ENCODE data around the gene TICAM2. TPM values are rescaled to one million over a fixed set of nuclear protein-coding genes. Genes with fewer than 3 reads are reported as not detected.
A peak's percentile ranks its signal among the peaks of the same experiment; 100 is the strongest.

The TICAM2 gene
- total RNA-seq, 4 donors from 2014 or later: 1.2 to 3.9 (median 1.7) TPM

GRCh38 chr5:115639377-115639776, 37.1 kb upstream of the TICAM2 start:
- no peak for ATAC-seq (ENCODE audit: low FRiP score)
- no peak for TF ChIP-seq CTCF (IDR thresholded peaks at IDR 0.05)
- DNase-seq (ENCODE audit: low spot score): no peak

GRCh38 chr5:115637507-115637906, 35.2 kb upstream of the TICAM2 start:
- DNase-seq (ENCODE audit: low spot score): no peak
- TF ChIP-seq CTCF (IDR thresholded peaks at IDR 0.05): no peak
- ATAC-seq (ENCODE audit: low FRiP score): no peak

GRCh38 chr5:115636008-115636407, 33.7 kb upstream of the TICAM2 start:
- no peak for DNase-seq (ENCODE audit: low spot score)

GRCh38 chr5:115634343-115635132, 32.3 kb upstream of the TICAM2 start:
- DNase-seq (ENCODE audit: low spot score) (peak; percentile 96), ATAC-seq (ENCODE audit: low FRiP score) (peak; percentile 92)
- TF ChIP-seq CTCF (IDR thresholded peaks at IDR 0.05): peak in 2 of 3 donors; percentile 75 to 81

More at GRCh38 chr5:115636008-115636407, 33.7 kb upstream of the TICAM2 start:
- TF ChIP-seq CTCF (IDR thresholded peaks at IDR 0.05): no peak
- ATAC-seq (ENCODE audit: low FRiP score): no peak

GRCh38 chr5:115629903-115630302, 27.6 kb upstream of the TICAM2 start:
- TF ChIP-seq CTCF (IDR thresholded peaks at IDR 0.05): no peak
- DNase-seq (ENCODE audit: low spot score) (no peak), ATAC-seq (ENCODE audit: low FRiP score) (no peak)

- DNase-seq (ENCODE audit: low spot score) (no peak), ATAC-seq (ENCODE audit: low FRiP score) (no peak)
- no peak for TF ChIP-seq CTCF (IDR thresholded peaks at IDR 0.05)
Observed at GRCh38 chr5:115627295-115627865, 25.1 kb upstream of the TICAM2 start.

- TF ChIP-seq CTCF (IDR thresholded peaks at IDR 0.05): no peak
- ATAC-seq (ENCODE audit: low FRiP score) (no peak), DNase-seq (ENCODE audit: low spot score) (no peak)
Observed at GRCh38 chr5:115626445-115626823, 24.2 kb upstream of the TICAM2 start.

Data from omental fat pad (tissue), 4 donors.